Renal cortex interstitium (tissue), 11 donors: ENCODE results near the gene PTPN2. TPM values are rescaled to one million over a fixed set of nuclear protein-coding genes. Genes with fewer than 3 reads are reported as not detected.
"Not testable (repeated sequence)": the region's sequence is repeated elsewhere in the genome, so short reads cannot be mapped to it uniquely, and the experiment has no call there.

ENCODE experiments used
- DNase-seq, 11 donors: peaks; one replicate each; pipeline ENCODE4 v3.0.0-alpha.2; 2013; ENCODE audit warnings: low read depth in 9 of 11, low spot score in 4 of 11; ENCODE audit errors: extremely low read depth in 1 of 11
- polyA plus RNA-seq, 3 donors: library from polyadenylated mRNA; unstranded; fragments of 120-200 nt; gene quantifications; one replicate each; pipeline ENCODE4 v1.2.1, GENCODE V29; 2013; ENCODE audit not compliant: insufficient read length in 3 of 3

PTPN2 gene
- polyA plus RNA-seq, 3 donors = 46.8 to 63.8 (median 55.1) TPM

DNA sequence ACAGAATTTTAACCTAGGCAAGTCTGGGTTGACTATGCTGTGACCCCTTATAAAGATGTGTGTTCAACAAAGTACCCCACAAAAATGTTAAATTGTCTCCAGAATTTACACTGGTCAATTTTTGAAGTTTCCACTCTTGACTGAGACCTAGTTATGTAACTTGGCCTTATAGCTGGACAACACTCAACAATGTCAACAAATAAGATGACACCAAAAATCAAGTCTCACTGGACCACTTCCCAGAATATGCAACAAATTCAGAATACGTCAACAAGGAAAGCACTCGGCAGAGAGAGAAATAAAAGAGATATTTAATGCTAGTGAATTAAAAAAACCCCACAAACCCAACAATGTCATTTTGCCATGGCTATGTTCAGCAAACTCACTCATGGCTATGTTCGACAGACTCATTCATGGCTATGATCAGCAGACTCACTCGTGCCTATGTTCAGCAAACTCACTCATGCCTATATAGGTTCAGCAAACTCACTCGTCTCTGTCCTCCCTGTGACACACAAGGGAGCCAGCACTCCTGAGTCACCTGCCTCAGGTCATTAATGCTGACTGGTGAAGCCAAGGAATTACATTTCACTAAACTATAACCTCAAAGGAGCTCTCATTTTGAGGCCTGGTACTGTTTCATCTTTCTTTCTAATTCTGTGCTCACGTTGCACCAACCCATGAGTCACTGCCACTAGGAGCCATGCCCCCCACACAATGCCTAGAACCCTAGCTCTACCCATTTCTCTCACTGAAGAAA is 72.7 kb downstream of the PTPN2 start:
- no peak for DNase-seq

DNA sequence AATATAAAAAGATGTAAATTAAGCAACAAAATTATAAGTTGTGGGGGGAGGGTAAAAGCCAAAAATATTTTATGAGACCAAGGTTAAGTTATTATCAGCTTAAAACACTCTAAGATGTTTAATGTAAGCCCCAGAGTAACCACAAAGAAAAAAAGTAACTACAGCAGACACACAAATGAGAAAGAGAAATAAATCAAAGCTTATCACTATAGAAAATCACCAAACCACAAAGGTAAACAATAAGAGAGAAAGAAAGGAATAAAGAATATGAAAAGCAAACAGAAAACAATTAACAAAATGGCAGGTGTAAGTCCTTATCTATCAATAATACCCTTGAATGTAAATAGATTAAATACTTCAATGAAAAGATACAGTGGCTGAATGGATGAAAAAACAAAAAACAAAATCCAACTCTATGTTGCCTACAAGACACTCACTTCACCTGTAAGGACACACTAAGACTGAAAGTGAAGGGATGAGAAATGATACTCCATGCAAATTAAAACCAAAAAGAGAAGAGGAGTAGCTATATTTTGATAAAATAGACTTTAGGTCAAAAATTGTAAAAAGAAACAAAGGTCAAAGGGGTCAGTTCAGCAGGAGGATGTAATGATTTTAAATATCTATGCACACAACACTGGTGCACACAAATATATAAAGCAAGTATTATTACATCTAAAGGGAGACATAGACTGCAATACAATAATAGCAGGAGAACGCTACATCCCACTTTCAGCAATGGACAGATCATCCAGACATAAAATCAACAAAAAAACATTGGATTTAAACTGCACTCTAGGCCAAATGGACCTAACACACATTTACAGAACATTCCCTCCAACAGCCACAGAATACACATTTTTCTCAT is 80.7 kb downstream of the PTPN2 start:
- DNase-seq = no peak

DNA sequence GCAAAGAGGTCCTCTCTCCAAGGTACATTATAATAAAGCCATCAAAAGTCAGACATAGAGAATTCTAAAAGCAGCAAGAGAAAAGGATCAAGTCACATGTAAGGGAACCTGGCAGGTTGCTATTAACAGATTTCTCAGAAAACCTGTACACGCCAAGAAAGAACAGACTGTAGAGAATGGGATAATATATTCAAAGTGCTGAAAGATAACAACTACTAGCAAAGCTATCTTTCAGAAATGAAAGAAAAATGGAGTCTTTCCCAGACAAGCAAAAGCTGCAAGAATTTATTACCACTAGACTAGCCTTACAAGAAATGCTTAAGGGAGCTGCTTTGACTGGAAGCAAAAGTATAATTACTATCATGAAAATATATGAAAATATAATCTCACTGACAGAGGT is 81.5 kb downstream of the PTPN2 start:
- DNase-seq = no peak

DNA sequence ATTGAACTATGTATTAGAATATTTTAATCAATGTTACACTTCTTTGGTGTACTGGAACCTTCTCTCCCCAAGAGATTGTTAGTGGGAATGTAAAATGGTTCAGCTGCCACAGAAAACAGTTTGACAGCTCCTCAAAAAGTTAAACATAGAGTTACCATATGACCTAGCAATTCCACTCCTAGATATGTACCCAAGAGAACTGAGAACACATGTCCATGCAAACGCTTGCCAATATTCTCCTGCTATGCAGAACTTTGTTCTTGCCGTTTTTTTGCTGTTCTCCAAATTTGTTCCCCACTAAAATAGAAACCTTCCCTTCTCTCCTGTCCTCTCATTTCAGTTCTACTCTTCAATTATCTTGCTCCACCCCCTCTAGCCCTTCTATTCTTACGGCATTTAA is 87.6 kb downstream of the PTPN2 start:
- DNase-seq = no peak

DNA sequence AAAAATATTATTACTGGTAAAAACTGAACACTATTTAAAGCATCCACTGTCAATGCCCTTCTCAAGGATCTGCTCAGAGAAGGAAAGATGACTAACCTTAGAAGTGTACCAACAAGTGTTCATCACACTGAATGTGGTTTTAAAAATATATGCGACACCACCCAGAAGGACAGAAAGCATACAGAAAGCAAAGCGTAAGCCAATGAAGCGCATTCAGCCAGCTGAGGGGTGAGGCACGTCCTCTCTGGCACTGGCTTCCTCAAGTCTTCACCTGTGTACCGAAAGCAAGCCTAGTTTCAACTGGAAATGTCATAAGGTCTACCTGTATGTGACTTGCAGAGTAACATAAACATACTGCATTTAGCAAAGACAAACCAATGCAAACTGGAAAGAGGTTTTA is 92.4 kb downstream of the PTPN2 start:
- DNase-seq = no peak

DNA sequence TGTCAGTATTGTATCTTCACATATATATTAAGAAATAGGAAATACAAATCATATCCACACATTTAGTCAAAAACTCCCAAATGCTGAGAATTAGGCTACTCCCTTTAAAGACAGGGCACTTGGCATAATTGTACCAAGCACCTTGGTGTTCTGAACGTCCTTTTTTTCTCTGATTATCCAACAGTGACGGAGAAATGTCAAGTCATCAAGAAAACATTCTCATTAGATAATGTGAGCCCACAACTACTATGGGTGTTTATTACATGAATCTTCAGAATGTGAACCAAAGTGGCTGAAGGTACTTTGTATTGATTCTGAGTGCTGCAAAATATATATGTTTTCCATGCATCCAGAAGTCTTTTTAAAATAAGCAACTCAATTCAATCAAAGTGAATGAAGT is 97.4 kb downstream of the PTPN2 start:
- DNase-seq = no peak

DNA sequence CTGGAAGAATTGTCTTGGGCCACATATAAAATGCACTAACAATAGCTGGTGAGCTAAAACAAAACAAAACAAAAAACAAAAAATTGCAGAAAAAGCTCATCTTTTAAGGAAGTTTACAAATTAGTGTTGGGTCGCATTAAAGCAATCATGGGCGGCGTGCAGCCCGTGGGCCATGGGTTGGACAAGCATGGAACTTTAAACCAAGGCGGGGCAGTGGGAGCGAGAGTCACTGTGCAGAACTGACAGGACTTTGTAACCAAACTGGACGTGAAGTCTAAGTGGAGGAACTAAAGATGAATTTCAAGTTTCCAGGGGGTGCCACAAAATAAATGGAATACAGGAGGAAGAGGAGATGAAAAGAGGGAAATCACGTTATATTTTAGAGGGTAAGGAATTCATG is 100.5 kb downstream of the PTPN2 start:
- DNase-seq = no peak

DNA sequence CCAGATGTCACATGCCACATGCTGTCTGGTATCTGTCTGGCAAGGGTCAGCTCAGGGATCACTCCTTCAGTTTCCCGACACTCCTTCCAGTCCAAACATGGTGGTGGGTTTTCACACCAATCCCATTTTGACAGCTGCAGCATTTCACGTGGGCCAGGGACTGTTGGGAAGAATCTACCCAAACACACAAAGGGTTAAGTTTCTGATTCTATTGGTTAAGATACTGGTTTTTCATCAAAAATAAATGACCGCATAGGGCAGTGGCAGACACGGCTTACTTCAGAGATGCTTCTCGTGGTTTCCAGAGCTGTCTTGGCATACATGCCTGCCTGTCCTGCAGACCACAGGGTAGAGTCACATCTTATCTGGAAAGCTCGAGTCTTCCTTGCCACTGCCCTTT is 101.5 kb downstream of the PTPN2 start:
- no peak for DNase-seq

DNA sequence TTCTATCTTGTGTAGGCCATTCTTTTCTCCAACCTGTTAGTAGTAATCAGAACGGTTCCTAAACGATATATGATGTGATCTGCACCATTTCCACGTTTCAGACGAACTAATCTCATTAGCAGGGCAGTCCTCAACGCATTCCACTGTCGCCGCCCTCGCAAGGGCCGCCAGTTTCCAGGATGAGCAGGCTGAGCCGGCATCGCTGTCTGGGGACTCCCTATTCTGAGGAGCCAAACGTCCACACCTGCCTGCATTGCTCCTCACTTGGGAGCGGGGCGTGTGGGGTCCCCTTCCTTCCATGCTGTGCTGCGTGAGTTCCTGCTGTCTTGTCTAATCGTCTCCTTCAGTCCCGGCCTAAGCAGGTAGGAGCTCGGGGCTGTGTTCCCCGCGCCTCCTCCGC is 104.6 kb downstream of the PTPN2 start:
- no peak for DNase-seq

DNA sequence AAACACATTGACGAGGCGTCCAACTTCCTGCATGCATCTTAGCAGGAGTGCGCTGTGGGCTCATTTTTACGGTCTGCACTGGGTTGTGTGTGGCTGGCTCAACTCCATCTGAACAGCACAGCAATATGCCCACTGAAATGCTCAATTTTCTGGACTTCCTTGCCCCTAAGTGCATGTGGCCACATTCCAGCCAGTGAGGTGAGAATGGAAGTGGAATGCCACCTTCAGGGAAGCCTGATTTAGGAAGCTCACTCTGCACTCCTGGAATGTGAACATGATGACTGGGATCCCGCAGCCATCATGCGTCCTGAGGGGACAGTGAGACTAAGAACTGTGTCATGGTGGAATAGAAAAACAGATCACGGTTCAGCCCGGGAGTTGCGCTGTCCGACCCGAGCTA is 105.0 kb downstream of the PTPN2 start:
- DNase-seq = no peak

DNA sequence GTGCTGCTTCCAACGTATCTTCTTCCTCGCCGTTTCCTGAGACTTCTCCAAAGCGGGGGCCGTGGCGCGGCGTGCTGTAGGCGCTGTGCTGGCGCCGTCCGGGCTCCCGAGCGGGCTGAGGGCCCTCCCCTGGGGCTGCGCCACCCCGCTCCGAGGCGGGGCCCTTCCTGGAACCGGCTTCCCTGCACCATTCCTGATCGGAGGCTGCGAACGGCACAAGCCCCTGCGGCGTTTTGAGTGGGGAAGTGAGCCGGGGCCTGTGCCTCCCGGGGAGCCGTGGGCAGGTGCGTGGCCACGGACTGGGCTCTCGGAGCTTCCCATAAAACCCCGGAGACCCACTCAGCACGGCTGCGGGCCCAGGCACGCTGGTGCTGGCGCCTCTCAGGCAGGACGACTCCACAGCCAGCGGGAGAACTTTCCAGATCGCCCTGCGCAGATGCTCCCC is 106.5 kb downstream of the PTPN2 start:
- no peak for DNase-seq

DNA sequence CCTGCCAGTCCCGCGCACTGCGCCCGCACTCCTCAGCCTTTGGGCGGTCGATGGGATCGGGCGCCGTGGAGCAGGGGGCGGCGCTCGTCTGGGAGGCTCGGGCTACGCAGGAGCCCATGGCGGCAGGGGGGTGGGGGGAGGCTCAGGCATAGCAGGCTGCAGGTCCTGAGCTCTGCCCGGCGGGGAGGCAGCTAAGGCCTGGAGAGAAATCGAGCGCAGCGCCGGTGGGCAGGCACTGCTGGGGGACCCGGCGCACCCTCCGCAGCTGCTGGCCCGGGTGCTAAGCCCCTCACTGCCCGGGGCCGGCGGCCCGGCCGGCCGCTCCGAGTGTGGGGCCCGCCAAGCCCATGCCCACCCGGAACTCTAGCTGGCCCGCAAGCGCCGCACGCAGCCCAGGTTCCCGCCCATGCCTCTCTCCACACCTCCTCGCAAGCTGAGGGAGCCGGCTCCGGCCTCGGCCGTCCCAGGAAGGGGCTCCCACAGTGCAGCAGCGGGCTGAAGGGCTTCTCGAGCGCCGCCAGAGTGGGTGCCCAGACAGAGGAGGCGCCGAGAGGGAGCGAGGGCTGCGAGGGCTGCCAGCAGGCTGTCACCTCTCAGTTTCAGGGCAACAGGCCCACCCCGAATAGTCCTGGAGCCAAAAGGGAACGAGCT is 107.1 kb downstream of the PTPN2 start:
- DNase-seq = no peak

DNA sequence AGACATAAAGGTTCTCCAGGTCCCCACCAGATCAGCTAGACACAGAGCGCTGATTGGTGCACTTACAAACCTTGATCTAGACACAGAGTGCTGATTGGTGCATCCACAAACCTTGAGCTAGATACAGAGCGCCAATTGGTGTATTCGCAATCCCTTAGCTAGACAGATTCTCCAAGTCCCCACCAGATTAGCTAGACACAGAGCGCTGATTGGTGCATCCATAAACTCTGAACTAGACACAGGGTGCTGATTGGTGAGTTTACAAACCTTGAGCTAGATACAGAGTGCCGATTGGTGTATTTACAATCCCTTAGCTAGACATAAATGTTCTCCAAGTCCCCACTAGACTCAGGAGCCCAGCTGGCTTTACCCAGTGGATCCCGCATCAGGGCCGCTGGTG is 107.6 kb downstream of the PTPN2 start:
- DNase-seq = not testable (repeated sequence)

DNA sequence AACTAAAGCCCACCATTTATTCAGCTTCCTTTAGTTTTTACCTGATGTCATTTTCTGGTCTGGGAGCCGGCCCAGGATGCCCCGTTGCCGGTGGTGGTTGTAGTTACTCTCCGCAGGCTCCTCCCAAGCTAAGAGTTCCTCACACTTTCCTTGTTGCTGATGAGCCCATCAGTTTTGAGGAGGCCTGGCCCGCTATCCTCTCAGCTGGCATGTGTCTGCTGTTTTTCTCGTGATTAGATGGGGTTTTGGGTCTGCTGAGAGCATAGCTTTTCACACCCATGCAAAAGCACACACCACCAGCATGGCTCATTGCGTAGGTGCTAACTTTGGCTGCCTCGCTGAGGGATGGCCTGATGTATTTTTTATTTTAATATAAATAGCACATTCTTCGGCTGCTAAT is 109.1 kb downstream of the PTPN2 start:
- DNase-seq = no peak

DNA sequence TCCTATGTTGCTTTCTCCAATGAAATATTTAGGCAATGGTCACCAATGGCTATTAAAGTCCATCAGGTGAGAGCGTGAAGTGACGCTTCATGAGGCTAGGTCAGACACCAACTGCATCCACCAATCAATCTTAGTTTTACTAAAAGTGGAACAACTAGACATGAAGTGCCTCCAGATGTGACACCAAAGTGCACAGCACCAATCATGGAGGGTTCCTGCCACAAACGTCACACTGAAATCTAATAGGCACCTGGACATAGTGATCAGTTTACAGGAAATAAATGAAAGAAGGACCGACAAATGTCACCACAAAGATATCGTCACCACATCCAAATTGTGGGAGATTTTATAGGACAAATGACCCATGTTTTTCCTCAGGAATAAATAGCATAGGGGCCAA is 110.7 kb downstream of the PTPN2 start:
- DNase-seq = no peak

DNA sequence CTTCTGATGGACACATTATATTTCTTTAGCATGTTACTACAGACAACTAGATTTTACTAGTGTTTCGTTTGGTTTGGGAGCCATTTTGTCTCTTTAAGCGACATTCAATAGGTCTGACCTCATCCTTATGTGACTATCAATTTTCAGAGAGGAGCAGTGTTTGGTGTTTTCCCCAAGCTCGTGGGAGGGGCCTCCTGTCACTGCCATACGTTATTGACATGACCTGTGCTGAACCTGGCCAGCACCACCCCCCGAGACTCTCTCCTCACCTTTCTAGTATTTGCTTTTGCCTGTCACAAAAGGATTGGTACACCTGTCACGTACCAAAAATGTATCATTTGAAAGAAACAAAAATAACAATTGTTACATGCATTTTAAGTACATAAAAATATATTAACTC is 111.9 kb downstream of the PTPN2 start:
- DNase-seq = no peak

DNA sequence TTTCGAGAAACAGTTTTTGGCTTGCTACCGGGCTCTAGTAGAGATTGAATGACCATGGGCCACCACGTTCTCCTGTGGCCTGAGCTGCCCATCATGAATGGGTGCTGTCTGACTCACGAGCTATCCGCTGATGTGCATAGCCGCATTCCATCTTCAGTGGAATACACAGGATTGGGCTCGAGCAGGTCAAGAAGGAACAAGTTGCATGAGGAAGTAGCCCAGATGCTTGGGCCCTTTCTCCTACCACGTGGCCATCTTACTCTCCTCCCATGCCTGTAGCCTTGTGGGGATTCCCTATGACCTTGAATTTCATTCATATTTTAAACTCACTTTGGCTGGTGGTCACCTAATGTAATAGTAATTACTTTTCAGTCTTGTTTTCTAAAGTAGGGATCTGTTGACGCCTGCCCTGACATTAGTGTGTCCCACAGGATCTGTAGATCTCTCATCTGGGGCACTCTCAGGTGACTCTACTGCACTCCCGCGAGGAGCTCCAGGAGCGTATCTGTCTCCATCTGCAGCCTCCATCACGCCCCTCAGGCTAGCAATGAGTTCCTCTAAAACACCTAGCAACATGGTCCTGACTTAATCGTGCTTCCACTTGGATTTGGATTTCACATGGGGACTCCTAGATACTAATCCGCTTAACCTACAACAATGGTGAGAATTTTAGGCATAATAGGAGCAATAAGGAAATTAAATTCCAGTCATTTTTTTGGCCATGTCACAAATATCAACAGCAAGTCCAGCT is 113.4 kb downstream of the PTPN2 start:
- DNase-seq = no peak

DNA sequence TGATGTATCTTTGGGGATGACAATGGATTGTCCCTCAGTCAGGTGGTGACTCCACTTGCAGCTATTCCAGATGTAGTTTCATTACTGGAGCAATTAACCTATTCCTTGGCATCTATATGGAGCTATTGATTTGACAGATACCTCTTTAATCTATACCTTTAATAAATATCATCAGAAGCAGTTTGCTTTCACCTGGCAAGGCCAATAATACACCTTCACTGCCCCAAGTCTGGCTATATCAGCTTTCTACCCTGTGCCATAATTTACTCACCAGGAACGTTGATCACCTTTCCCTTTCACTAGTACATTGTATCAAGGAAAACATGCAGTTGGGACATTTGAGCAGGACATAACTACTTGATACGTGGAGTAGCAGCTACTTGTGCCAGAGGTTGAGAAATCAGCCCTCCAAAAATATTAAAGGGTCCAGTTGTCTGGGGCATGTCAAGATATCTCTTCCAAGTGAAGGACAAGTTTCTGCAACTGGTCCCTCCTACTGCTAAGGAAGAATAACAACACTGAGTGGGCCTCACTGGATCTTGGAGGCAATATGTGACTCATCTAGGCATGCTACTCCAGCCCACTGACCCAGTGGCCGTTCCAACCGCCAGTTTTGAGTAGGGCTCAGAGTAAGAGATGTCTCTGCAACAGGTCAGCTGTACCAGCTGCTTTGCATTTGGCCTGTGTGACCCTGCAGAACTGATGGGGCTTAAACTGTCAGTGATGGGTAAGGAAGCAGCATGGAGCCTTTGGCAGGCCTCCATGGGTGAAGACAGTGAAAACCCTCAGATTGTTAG is 114.2 kb downstream of the PTPN2 start:
- DNase-seq = no peak

DNA sequence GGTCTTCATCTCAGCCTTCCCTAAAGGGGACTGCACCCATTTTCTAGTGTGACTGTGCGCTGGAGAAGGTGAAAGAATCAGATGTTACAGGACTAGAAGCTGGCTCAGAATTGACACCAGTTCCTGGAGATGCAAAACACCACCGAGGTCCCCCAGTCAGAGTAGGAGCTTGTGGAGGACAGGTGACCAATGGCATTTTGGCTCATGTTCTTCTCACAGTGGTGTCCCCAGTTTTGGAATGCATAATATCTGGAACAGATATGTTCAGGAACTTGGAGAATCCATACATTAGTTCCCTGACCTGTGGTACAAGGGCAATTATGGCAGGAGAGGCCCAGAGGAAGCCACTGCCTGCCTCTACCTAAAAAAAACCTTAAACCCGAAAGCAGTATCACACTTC is 114.9 kb downstream of the PTPN2 start:
- no peak for DNase-seq
